Fibroblast of skin of scalp (primary cell): ENCODE measurements around the gene ALOXE3.

Source experiments
- DNase-seq: peaks from one replicate; pipeline ENCODE4 v3.0.0-alpha.2; 2013

The ALOXE3 gene

GRCh38 chr17:8046929-8047768, 71.2 kb downstream of the ALOXE3 start:
- DNase-seq = no peak

GRCh38 chr17:8046306-8046928, 71.9 kb downstream of the ALOXE3 start:
- DNase-seq = no peak
